ENCODE data around the gene U2AF1L4.

- TF ChIP-seq, protein P1, sequence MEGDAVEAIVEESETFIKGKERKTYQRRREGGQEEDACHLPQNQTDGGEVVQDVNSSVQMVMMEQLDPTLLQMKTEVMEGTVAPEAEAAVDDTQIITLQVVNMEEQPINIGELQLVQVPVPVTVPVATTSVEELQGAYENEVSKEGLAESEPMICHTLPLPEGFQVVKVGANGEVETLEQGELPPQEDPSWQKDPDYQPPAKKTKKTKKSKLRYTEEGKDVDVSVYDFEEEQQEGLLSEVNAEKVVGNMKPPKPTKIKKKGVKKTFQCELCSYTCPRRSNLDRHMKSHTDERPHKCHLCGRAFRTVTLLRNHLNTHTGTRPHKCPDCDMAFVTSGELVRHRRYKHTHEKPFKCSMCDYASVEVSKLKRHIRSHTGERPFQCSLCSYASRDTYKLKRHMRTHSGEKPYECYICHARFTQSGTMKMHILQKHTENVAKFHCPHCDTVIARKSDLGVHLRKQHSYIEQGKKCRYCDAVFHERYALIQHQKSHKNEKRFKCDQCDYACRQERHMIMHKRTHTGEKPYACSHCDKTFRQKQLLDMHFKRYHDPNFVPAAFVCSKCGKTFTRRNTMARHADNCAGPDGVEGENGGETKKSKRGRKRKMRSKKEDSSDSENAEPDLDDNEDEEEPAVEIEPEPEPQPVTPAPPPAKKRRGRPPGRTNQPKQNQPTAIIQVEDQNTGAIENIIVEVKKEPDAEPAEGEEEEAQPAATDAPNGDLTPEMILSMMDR (IDR thresholded peaks at IDR 0.05): no peak
- TF ChIP-seq POLR2A (IDR thresholded peaks at IDR 0.05): no peak
These were observed 37.4 kb upstream of the U2AF1L4 start for GRCh38 chr19:35782589-35782988.
